ENCODE results near the gene SYT14. TPM values are rescaled to one million over a fixed set of nuclear protein-coding genes. Genes with fewer than 3 reads are reported as not detected.

The SYT14 gene
- total RNA-seq, 1 experiment from 2014 or later = 0.07 TPM

GRCh38 chr1:210043058-210043457, 105.0 kb downstream of the SYT14 start (continued):
- TF ChIP-seq, protein P1, sequence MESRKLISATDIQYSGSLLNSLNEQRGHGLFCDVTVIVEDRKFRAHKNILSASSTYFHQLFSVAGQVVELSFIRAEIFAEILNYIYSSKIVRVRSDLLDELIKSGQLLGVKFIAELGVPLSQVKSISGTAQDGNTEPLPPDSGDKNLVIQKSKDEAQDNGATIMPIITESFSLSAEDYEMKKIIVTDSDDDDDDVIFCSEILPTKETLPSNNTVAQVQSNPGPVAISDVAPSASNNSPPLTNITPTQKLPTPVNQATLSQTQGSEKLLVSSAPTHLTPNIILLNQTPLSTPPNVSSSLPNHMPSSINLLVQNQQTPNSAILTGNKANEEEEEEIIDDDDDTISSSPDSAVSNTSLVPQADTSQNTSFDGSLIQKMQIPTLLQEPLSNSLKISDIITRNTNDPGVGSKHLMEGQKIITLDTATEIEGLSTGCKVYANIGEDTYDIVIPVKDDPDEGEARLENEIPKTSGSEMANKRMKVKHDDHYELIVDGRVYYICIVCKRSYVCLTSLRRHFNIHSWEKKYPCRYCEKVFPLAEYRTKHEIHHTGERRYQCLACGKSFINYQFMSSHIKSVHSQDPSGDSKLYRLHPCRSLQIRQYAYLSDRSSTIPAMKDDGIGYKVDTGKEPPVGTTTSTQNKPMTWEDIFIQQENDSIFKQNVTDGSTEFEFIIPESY (IDR thresholded peaks at IDR 0.05; ENCODE audit: extremely low read depth, insufficient replicate concordance, low read length) = no peak
- TF ChIP-seq SP1 (IDR thresholded peaks at IDR 0.05; ENCODE audit: low read depth) = no peak
- TF ChIP-seq, protein P2, sequence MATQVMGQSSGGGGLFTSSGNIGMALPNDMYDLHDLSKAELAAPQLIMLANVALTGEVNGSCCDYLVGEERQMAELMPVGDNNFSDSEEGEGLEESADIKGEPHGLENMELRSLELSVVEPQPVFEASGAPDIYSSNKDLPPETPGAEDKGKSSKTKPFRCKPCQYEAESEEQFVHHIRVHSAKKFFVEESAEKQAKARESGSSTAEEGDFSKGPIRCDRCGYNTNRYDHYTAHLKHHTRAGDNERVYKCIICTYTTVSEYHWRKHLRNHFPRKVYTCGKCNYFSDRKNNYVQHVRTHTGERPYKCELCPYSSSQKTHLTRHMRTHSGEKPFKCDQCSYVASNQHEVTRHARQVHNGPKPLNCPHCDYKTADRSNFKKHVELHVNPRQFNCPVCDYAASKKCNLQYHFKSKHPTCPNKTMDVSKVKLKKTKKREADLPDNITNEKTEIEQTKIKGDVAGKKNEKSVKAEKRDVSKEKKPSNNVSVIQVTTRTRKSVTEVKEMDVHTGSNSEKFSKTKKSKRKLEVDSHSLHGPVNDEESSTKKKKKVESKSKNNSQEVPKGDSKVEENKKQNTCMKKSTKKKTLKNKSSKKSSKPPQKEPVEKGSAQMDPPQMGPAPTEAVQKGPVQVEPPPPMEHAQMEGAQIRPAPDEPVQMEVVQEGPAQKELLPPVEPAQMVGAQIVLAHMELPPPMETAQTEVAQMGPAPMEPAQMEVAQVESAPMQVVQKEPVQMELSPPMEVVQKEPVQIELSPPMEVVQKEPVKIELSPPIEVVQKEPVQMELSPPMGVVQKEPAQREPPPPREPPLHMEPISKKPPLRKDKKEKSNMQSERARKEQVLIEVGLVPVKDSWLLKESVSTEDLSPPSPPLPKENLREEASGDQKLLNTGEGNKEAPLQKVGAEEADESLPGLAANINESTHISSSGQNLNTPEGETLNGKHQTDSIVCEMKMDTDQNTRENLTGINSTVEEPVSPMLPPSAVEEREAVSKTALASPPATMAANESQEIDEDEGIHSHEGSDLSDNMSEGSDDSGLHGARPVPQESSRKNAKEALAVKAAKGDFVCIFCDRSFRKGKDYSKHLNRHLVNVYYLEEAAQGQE (IDR thresholded peaks at IDR 0.05; ENCODE audit: low read depth) = no peak
- no peak for TF ChIP-seq FOSL1 (IDR thresholded peaks at IDR 0.05; ENCODE audit: low read depth)
- no peak for TF ChIP-seq EZH2phosphoT487 (IDR thresholded peaks at IDR 0.05; ENCODE audit: borderline replicate concordance)
- no peak for TF ChIP-seq CEBPB (IDR thresholded peaks at IDR 0.05; ENCODE audit: low read depth)

- H3K9me2 ChIP-seq (ENCODE audit: insufficient read depth) = no peaks in the 10 kb centered on the region
- ChIA-PET POLR2A (no interaction called here), RAD21 (ENCODE audit: low non-redundant PET in 1 of 2, low total read pairs in 2 of 2, uncharacterized antibody in 2 of 2, unreplicated experiment in 2 of 2) (no interaction called here), CTCF (no interaction called here)
- H3K79me2 ChIP-seq (ENCODE audit: insufficient read depth, low read length) = no peaks in the 10 kb centered on the region
- no peaks in the 10 kb centered on the region for H3K4me1 ChIP-seq (ENCODE audit: control insufficient read depth in 1 of 2, insufficient read depth in 2 of 2, low read length in 2 of 2)
- ATAC-seq = no peak
- intact Hi-C loops (cut with micrococcal nuclease) = no loop called here
- peaks cover 19% of the 10 kb centered on the region for H3K27me3 ChIP-seq (ENCODE audit: insufficient read depth, low read length)
- no TSS peak for BruUV-seq (replicated peaks)
- no peaks in the 10 kb centered on the region for H3K36me3 ChIP-seq (ENCODE audit: control insufficient read depth in 1 of 2, insufficient read depth in 2 of 2, low read length in 2 of 2)
- no peak overlapping the region for H3K27ac ChIP-seq (ENCODE audit: low read depth, low read length)
- H2AFZ ChIP-seq (ENCODE audit: low read depth, low read length, poor library complexity, severe bottlenecking) = no peak overlapping the region
- TF ChIP-seq YY1 (IDR thresholded peaks at IDR 0.05; ENCODE audit: extremely low read depth, insufficient replicate concordance, low read depth, low read length) (no peak), EZH2 (IDR thresholded peaks at IDR 0.05) (no peak), EGR1 (IDR thresholded peaks at IDR 0.05; ENCODE audit: low read depth) (no peak), CEBPB (IDR thresholded peaks at IDR 0.05; ENCODE audit: low read depth) (no peak), EZH2phosphoT487 (IDR thresholded peaks at IDR 0.05; ENCODE audit: borderline replicate concordance) (no peak), POLR2AphosphoS5 (IDR thresholded peaks at IDR 0.05; ENCODE audit: low read depth, low read length) (no peak), MAX (IDR thresholded peaks at IDR 0.05) (no peak), FOSL1 (IDR thresholded peaks at IDR 0.05; ENCODE audit: low read depth) (no peak), ATF3 (IDR thresholded peaks at IDR 0.05) (no peak), ZNF274 (IDR thresholded peaks at IDR 0.05; ENCODE audit: low read depth, low read length) (no peak), SRF (IDR thresholded peaks at IDR 0.05; ENCODE audit: low read depth) (no peak), RAD21 (IDR thresholded peaks at IDR 0.05; ENCODE audit: low read depth) (no peak), CBX3 (IDR thresholded peaks at IDR 0.05; ENCODE audit: low read depth) (no peak), JUND (IDR thresholded peaks at IDR 0.05) (no peak)
- TF ChIP-seq, protein P2 (IDR thresholded peaks at IDR 0.05; ENCODE audit: low read depth) = no peak
- H3K4me2 ChIP-seq (ENCODE audit: low read length) = no peak overlapping the region
- H3K9me3 ChIP-seq (ENCODE audit: control insufficient read depth in 1 of 2, insufficient read depth in 1 of 2, low read depth in 1 of 2, low read length in 2 of 2) = no peaks in the 10 kb centered on the region
- H4K20me1 ChIP-seq (ENCODE audit: insufficient read depth) = no peaks in the 10 kb centered on the region
- H3K4me3 ChIP-seq (replicated peaks in 1 of 2; ENCODE audit: low read depth in 1 of 2, low read length in 2 of 2) = no peak overlapping the region
- no peak overlapping the region for H3K9ac ChIP-seq (ENCODE audit: low read length)
- no peak for DNase-seq (ENCODE audit: low read depth, low spot score)
These were observed 111.6 kb downstream of the SYT14 start for GRCh38 chr1:210049616-210050015.

Data from HCT116 (cell line).